Large intestine (tissue), 12 donors: Measurements from ENCODE around the gene FGF9. TPM values are rescaled to one million over a fixed set of nuclear protein-coding genes. Genes with fewer than 3 reads are reported as not detected.
A peak's percentile ranks its signal among the peaks of the same experiment; 100 is the strongest.

Experiments used
- DNase-seq, 2 donors: peaks; one replicate each; pipeline versions ENCODE4 v3.0.0 to v3.0.0-alpha.2; 2013
- H3K27ac ChIP-seq: one replicate; pipeline ENCODE4 v1.5.1; 2013; ENCODE audit warnings: low read length
- H3K27me3 ChIP-seq: 2 replicates; pipeline ENCODE4 v1.6.1; 2013; ENCODE audit warnings: low read length; ENCODE audit not compliant: control insufficient read depth, insufficient read depth
- H3K36me3 ChIP-seq: 2 replicates; pipeline ENCODE4 v1.6.1; 2013; ENCODE audit warnings: low read length; ENCODE audit not compliant: control insufficient read depth, insufficient read depth
- H3K4me1 ChIP-seq: one replicate; pipeline ENCODE4 v1.6.1; 2013; ENCODE audit warnings: low read length; ENCODE audit not compliant: control insufficient read depth, insufficient read depth
- H3K4me3 ChIP-seq: one replicate; pipeline ENCODE4 v1.5.1; 2013; ENCODE audit warnings: low read length
- H3K9me3 ChIP-seq: one replicate; pipeline ENCODE4 v1.6.1; 2013; ENCODE audit warnings: mild to moderate bottlenecking, low read depth, low read length, moderate library complexity; ENCODE audit not compliant: control insufficient read depth
- WGBS: methylation state at CpG from one replicate; pipeline ENCODE4 v1.1.5; 2013; ENCODE audit warnings: low lambda C conversion rate; ENCODE audit not compliant: insufficient coverage; 5-methylcytosine and 5-hydroxymethylcytosine counted together
- long read RNA-seq, 11 donors: transcript quantifications; one replicate each; lab custom pipeline, GENCODE V29; 2026
- polyA plus RNA-seq: library from polyadenylated mRNA; unstranded; fragments of 120-200 nt; gene quantifications from one replicate; pipeline ENCODE4 v1.2.1, GENCODE V29; 2013

Gene FGF9
- polyA plus RNA-seq: 13.5 TPM
- long read RNA-seq, donor 1, full-length matches to known transcripts: 1 of 1 reads
- long read RNA-seq, donor 1, partial matches to known transcripts: 0 of 1 reads
- long read RNA-seq, donor 1, other reads (novel, unspliced or antisense): 0 of 1 reads
- long read RNA-seq, donor 2, full-length matches to known transcripts: 6 of 6 reads
- long read RNA-seq, donor 2, partial matches to known transcripts: 0 of 6 reads
- long read RNA-seq, donor 2, other reads (novel, unspliced or antisense): 0 of 6 reads
- long read RNA-seq, donor 3: 0 reads
- long read RNA-seq, donor 4: 0 reads
- long read RNA-seq, donor 5, full-length matches to known transcripts: 2 of 2 reads
- long read RNA-seq, donor 5, partial matches to known transcripts: 0 of 2 reads
- long read RNA-seq, donor 5, other reads (novel, unspliced or antisense): 0 of 2 reads
- long read RNA-seq, donor 6, full-length matches to known transcripts: 1 of 1 reads
- long read RNA-seq, donor 6, partial matches to known transcripts: 0 of 1 reads
- long read RNA-seq, donor 6, other reads (novel, unspliced or antisense): 0 of 1 reads
- long read RNA-seq, donor 7: 0 reads
- long read RNA-seq, donor 8, full-length matches to known transcripts: 7 of 7 reads
- long read RNA-seq, donor 8, partial matches to known transcripts: 0 of 7 reads
- long read RNA-seq, donor 8, other reads (novel, unspliced or antisense): 0 of 7 reads
- long read RNA-seq, donor 9, full-length matches to known transcripts: 1 of 1 reads
- long read RNA-seq, donor 9, partial matches to known transcripts: 0 of 1 reads
- long read RNA-seq, donor 9, other reads (novel, unspliced or antisense): 0 of 1 reads
- long read RNA-seq, donor 10, full-length matches to known transcripts: 2 of 2 reads
- long read RNA-seq, donor 10, partial matches to known transcripts: 0 of 2 reads
- long read RNA-seq, donor 10, other reads (novel, unspliced or antisense): 0 of 2 reads
- long read RNA-seq, donor 11, full-length matches to known transcripts: 3 of 3 reads
- long read RNA-seq, donor 11, partial matches to known transcripts: 0 of 3 reads
- long read RNA-seq, donor 11, other reads (novel, unspliced or antisense): 0 of 3 reads

- Histone ChIP-seq H3K36me3 (no peaks in the 10 kb centered on the region), H3K4me3 (peak within 1 kb of the TSS; percentile 61), H3K4me1 (peaks cover 6% of the 10 kb centered on the region), H3K27ac (peak within 1 kb of the TSS; percentile 85), H3K9me3 (no peaks in the 10 kb centered on the region), H3K27me3 (peaks cover 32% of the 10 kb centered on the region)
- 0% methylated on average over 4 of the region's 62 CpGs for WGBS
- DNase-seq: peak; percentile 88 to 94
Observed at GRCh38 chr13:21670883-21671619, at the start of gene FGF9. FGF9 (plus strand) TSS chr13:21671073; CDS start chr13:21671913, 840 bp downstream.

DNA sequence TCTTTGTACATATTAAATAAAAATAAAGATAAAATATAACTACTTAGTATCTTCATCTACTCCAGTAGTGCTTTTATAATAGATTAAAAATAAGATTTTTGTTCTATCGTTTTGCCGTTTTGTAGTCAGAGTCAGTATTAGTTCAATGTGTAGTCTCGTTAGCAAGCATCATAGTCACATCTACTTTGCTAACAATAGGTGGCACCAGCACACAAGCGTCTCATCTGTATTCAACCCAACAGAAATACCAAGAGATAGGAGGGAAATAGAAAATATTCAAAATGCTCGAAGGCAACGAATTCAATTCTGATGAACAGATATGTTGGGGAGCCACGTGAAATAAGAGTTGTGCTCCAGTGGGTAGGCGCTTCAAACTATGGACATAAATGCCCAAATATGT lies 45.5 kb upstream of the FGF9 start:
- Histone ChIP-seq H3K4me3 (no peak overlapping the region), H3K27me3 (no peaks in the 10 kb centered on the region), H3K27ac (no peak overlapping the region), H3K4me1 (no peaks in the 10 kb centered on the region), H3K36me3 (no peaks in the 10 kb centered on the region), H3K9me3 (no peaks in the 10 kb centered on the region)
- 54% methylated on average over 4 of the region's 8 CpGs for WGBS
- peak; percentile 34 to 56 for DNase-seq

GRCh38 chr13:21632196-21632595 lies 38.7 kb upstream of the FGF9 start:
- Histone ChIP-seq H3K4me3 (no peak overlapping the region), H3K4me1 (peaks cover 17% of the 10 kb centered on the region), H3K27ac (no peak overlapping the region), H3K27me3 (no peaks in the 10 kb centered on the region), H3K9me3 (no peaks in the 10 kb centered on the region), H3K36me3 (no peaks in the 10 kb centered on the region)
- peak in 1 of 2 donors; percentile 27 for DNase-seq

DNA sequence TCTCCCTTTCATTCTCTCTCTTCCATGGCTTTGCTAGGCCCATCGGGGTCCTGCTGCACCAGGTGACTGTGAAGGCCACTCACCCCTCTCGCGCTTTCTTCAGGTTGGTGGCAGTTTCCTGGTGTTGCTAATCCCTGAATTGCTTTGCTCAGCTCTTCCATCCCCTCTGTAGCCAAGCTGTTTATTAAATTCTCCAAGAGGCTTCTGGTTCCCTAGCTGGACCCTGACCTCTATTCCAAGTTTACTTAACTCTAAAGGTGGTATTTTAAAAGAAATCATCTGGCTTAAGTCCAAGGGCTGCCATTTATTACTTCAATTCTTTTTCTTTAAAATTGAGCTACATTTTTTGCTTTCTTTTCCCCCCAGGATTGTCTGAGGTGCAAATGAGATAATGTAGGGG lies 34.2 kb upstream of the FGF9 start:
- WGBS: no CpG with 5 or more reads among the region's 3 CpGs

GRCh38 chr13:21637296-21637695 lies 33.6 kb upstream of the FGF9 start:
- peak overlapping the region; percentile 84 for H3K27ac ChIP-seq
- H3K27me3 ChIP-seq: no peaks in the 10 kb centered on the region
- H3K4me3 ChIP-seq: no peak overlapping the region
- peaks cover 24% of the 10 kb centered on the region for H3K4me1 ChIP-seq
- H3K9me3 ChIP-seq: no peaks in the 10 kb centered on the region
- peak; percentile 65 to 86 for DNase-seq
- no peaks in the 10 kb centered on the region for H3K36me3 ChIP-seq
- no CpG with 5 or more reads among the region's 13 CpGs for WGBS

More for the DNA sequence above, 34.2 kb upstream of the FGF9 start:
- no peaks in the 10 kb centered on the region for H3K36me3 ChIP-seq
- peak overlapping the region; percentile 84 for H3K27ac ChIP-seq
- no peaks in the 10 kb centered on the region for H3K27me3 ChIP-seq
- H3K4me3 ChIP-seq: no peak overlapping the region
- peak; percentile 77 to 93 for DNase-seq
- peaks cover 26% of the 10 kb centered on the region for H3K4me1 ChIP-seq
- H3K9me3 ChIP-seq: no peaks in the 10 kb centered on the region

- no peak overlapping the region for H3K4me3 ChIP-seq
- H3K9me3 ChIP-seq: no peaks in the 10 kb centered on the region
- peaks cover 24% of the 10 kb centered on the region for H3K4me1 ChIP-seq
- no peaks in the 10 kb centered on the region for H3K36me3 ChIP-seq
- DNase-seq: peak in 1 of 2 donors; percentile 39
- WGBS: 78% methylated on average over 1 of the region's 6 CpGs
- peak overlapping the region; percentile 84 for H3K27ac ChIP-seq
- no peaks in the 10 kb centered on the region for H3K27me3 ChIP-seq
Observed at GRCh38 chr13:21638319-21639282, 32.3 kb upstream of the FGF9 start.

DNA sequence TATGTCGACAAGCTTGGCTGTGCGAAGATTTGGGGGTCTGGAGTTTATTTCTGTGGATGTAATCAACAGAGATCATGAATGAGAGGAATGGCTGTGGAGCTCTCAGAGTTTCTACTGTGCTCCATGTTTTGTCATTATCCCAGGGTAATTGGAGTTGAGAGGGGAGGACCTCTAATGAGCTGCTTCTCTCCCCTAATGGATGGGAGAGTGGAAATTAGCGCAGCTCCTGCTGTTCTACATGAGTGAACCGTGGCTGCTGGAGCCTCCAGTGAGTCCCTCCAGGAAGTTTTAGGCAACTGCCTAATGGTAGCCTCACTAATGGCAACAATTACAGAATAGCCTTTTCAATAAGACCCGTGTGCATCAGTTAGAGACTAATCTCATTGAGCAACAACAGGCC lies 31.3 kb upstream of the FGF9 start:
- no peaks in the 10 kb centered on the region for H3K36me3 ChIP-seq

DNA sequence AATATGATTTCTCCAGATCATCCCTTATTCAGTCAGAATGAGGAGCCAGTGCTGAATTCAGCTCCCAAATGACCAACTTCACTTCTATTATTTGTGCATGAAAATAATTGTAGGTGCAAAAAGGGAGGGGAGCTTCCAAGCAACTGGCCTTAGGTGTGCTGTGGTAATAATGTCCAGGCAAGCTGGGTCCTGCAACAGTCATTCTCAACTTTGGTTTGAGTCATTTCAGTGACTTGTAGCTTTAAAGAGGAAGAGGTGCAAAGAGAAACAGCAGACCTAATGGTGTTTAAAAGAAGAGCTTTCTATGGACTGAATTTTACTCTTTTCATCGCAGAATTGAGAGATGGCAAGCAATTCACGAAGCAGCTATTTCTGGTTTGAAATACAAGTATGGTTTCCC lies 29.2 kb upstream of the FGF9 start:
- H3K9me3 ChIP-seq: no peaks in the 10 kb centered on the region
- WGBS: 93% methylated on average over 2 of the region's 2 CpGs
- H3K4me1 ChIP-seq: peaks cover 13% of the 10 kb centered on the region
- DNase-seq: no peak
- H3K27ac ChIP-seq: no peak overlapping the region
- no peaks in the 10 kb centered on the region for H3K27me3 ChIP-seq
- no peaks in the 10 kb centered on the region for H3K36me3 ChIP-seq
- H3K4me3 ChIP-seq: no peak overlapping the region

More for the DNA sequence above, 31.3 kb upstream of the FGF9 start:
- no peak for DNase-seq
- WGBS: no CpG with 5 or more reads among the region's 5 CpGs
- H3K4me1 ChIP-seq: peaks cover 24% of the 10 kb centered on the region
- no peaks in the 10 kb centered on the region for H3K27me3 ChIP-seq
- no peak overlapping the region for H3K27ac ChIP-seq
- H3K4me3 ChIP-seq: no peak overlapping the region
- H3K9me3 ChIP-seq: no peaks in the 10 kb centered on the region

GRCh38 chr13:21657538-21657937 lies 13.3 kb upstream of the FGF9 start:
- Histone ChIP-seq H3K9me3 (no peaks in the 10 kb centered on the region), H3K27ac (no peak overlapping the region), H3K4me3 (no peak overlapping the region), H3K27me3 (no peaks in the 10 kb centered on the region), H3K4me1 (peaks cover 14% of the 10 kb centered on the region), H3K36me3 (no peaks in the 10 kb centered on the region)
- WGBS: 100% methylated on average over 1 of the region's 4 CpGs
- DNase-seq: no peak
